AML-193 (cell line): Measurements from ENCODE around the gene PAK1.
"Not testable (repeated sequence)": the region's sequence is repeated elsewhere in the genome, so short reads cannot be mapped to it uniquely, and the experiment has no call there.

ENCODE experiments used
- DNase-seq, 2 experiments: peaks; one replicate each; lab custom pipeline; 2025; lab: John Stamatoyannopoulos, UW

The PAK1 gene

DNA sequence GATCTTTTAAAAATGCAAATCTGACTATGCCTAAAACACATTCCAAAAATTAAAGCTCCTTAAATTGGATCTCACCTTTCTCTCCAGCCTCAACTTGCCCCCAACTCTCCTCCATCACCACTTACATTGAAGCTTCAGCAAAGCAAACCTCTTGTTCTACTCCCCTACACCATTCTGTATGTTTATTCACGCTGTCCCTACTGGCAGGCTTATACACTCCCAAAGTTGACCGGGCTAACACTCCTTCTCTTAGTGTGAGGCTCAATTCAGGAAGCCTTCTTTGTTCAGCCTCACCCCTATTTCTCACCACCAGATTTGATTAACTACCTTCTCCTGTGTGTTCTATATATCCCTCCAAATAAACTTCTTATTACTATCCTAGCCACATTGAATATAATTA lies 170.6 kb downstream of the PAK1 start:
- no peak for DNase-seq

DNA sequence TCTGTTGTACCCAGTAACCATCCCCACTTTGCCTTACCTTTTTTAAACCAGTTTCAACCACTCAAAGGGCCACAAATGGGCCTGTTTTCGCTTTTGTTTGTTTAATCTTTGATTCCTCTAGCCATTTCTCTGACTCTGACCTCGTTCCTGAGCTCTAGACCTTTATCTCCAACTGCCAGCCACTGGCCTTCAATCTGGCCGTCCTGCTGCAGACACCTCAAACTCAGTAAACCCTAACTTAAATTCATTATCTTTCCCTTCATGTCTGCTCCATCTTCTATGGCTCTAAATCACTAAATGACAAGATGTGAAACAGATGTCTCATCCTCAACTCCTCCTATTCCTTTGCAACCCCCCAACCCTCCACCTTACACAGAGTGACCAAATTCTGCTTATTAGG lies 171.1 kb downstream of the PAK1 start:
- no peak for DNase-seq

DNA sequence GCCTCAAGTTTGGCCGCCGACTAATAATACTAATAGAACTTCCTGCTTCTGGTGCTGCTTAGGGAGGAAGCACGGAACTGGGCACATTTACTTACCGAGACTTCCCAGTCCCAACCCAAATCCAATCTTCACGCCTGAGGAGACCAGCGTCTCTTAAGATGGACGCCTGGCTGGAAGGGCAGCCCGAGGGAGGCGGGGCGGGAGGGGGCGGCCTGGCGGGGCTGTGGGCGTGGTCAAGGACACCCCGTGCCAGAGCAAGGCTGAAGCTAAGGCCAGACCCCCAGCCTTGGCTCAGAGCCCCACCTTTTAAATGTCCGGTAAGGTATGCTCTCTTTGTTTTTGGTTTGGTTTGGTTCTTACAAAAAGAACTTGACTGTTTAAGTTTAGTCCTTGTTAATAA lies 172.4 kb downstream of the PAK1 start, which contains the start of gene GDPD4:
Gene GDPD4, minus strand, starts transcription at position 177 of the 400 bp plus-strand sequence. CDS start 16,549 bp downstream, outside the sequence.
- no peak for DNase-seq

DNA sequence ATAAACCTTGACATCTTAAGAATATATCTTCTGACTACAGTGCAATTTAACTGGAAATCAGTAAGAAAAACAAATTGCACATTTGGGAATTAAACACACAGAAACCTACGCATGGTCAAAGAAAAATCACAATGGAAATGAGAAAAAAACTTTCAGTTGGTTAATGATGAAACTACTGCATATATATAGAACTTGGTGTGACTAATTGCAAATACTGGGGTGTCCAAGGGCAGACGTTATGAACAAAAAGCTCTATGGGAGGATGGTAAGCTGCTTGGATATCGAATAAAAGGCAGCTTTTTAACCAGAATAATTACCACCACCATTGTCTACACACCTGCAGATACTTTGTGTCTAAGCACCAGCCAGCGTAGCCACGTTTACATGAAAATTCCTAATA lies 173.2 kb downstream of the PAK1 start:
- no peak for DNase-seq

DNA sequence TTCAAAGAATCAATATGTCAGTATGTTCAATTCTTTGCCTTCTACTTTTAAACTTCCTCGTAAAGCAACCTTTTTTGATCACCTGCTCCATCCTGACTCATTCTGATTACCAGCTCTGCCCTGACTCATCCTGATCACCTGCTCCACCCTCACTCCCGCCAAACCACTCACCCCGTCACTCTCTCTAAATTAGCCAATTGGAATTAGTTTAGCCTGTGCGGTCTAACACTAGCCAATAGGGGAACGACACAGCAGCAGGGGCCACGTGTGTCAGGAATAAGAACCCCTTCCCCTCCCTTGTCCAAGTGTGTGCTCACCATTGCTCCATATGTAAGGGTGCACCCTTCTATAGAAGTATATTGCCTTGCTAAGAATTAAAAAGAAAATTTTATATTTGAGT lies 173.9 kb downstream of the PAK1 start:
- not testable (repeated sequence) for DNase-seq

DNA sequence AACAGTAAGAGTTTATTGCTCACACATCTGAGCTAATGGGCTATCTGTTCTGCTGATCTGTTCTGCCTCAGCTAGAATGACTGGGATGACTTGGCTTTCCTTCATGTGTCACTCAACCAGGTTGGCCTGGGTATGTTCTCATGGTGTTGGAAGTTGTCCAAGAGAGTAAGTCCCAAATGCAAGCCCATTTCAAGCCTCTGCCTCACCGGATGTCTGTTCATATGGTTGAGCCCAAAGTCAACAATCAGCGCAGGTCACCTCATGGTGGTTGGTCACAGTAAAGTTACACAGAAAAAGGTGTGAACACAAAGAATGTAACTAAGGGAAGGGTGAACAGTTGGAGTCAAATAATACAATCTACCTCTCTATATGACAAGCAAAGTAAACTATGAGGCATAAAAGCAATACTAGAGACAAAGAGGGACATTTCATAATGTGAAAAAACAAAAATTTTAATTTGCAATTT lies 174.3 kb downstream of the PAK1 start:
- DNase-seq = no peak

DNA sequence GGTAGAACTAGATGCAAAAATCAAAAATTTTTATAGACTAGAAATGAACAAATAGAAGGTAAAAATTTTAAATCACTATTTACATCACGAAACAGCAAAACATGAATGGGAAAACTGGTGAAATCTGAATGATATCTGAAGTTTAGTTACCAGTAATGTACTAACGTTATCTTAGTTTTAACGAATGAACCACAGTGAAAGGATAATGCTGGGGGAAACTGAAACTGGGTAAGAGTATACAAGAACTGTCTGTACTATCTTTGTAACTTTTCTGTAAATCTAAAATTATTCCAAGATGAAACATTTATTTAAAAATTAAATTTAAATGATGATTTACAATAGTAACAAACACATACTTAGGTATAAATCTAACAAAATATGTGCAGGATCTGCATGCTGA lies 179.9 kb downstream of the PAK1 start:
- no peak for DNase-seq

DNA sequence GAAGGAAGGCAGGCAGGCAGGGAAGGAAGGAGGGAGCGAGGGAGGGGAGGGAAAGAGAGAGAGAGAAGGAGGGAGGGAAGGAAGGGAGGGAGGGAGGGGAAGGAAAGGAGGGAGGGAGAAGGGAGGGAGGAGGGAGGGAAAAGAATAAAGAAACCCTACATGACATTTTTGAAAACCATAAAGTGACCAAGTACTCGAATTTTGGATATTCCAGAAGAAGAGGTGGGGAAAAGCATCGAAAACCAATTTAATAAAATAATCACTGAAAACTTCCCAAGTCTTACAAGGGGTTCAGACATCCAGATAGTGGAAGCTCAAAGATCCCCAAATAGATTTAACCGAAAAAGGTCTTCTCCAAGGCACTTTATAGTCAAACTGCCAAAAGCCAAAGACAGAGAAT lies 184.2 kb downstream of the PAK1 start:
- DNase-seq = no peak

DNA sequence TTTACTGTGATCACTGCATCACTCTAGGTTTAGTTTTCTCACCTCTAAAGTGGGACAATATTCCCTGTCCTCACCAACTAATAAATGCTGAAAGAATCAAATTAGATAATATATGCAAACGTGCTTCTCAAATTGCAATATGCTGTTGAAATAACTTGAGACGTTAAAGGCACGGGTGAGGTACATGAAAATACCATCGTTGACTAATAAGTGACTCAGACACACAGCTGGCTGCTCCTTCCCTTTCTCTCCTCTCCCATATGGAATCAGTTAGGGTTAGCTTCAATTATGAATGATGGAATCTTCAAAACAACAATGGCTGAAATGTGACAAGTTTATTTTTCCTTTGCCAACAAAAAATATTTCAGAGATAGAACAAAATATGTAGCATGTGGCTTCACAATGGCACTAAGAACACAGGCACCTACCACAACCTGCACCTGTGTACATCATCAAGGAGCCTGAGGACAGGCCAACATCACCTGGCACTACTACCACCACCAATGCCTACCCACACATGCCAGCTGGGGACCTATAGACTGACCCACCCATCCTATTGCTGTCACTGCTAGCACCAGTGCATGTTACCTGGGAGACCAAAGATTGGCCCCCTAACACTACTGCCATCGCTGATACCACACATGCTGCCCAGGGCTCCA lies 186.2 kb downstream of the PAK1 start:
- DNase-seq = no peak

DNA sequence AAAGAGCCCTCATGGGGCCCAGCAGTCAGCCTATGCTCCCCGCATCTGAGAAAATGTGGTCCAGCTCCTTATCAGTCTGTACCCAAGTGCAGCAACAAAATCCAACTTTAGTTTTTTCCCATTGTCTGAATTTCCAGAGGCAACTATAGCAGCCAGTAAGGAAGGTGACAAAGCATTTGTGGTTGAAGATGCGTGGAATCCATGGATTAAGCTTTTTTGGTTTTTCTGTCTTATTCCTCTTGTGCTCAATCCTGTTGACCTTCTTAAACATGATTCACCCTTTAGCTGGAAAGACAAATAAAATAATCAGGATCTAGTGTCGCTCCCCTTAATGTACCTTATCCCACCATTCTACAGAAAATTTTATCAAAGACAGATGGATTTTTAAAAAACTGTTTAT lies 186.8 kb downstream of the PAK1 start:
- no peak for DNase-seq

DNA sequence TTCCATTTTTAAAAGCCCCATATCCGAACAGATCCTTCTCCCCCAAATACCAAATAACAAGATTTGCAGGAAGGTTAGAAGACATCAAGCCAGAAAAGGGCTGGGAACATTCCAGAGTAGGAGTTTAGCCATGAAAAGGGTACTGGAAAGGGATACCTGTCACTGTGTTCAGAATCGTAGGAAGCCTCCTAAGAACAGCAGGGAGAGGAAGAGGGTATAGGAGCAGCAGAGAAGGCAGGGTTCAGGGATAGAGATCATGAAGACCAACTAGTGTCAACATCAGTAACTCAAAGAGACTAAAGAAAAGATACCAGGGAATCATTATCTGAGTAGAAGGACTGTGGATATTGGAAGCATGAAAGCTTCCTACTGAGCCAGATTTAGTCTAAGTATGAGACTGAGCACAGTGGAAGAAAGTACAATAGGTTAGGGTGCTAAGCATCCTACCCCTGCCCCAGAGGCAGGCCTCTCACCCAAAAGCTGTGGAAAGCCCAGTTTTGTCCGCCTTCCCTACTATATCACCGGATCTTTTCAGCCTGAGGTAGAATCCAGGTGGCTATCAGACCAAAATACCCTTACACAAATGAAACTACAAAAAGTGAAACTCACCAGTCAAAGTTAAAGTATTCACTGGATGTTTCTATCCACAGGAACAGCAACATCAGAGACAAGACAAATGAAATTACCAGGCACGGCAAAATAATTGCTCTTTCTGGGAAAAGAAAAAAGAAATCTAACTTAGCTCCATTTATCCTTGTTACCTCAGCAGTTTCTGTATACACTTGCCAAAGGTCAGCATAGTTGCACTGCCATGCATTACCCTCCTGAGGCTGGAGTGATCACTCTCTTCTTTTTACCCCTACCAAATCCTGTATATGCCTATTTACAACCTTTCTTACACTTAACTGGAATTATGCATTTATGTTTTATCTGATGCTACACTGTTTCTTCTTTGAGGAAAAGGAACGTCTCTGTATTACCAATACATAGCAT lies 189.1 kb downstream of the PAK1 start:
- DNase-seq = no peak

DNA sequence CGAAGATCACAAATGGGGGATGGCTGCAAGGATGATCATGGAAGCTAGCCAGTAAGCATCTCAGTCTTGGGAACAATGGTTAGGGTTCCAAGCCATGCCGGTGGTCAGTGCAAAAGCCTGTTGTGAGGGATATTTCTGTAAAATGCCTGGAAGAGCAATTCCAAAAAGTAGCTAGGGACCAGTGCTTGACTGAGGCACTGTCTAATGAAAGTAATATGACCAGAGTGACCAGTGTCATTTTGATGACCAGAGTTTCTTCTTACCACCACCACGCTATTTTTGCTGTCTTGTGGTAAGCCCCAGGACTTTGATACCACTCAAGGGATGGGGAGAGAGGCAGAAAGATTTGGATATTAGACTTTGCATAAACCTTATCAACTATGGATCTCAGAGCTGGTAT lies 190.8 kb downstream of the PAK1 start:
- no peak for DNase-seq

DNA sequence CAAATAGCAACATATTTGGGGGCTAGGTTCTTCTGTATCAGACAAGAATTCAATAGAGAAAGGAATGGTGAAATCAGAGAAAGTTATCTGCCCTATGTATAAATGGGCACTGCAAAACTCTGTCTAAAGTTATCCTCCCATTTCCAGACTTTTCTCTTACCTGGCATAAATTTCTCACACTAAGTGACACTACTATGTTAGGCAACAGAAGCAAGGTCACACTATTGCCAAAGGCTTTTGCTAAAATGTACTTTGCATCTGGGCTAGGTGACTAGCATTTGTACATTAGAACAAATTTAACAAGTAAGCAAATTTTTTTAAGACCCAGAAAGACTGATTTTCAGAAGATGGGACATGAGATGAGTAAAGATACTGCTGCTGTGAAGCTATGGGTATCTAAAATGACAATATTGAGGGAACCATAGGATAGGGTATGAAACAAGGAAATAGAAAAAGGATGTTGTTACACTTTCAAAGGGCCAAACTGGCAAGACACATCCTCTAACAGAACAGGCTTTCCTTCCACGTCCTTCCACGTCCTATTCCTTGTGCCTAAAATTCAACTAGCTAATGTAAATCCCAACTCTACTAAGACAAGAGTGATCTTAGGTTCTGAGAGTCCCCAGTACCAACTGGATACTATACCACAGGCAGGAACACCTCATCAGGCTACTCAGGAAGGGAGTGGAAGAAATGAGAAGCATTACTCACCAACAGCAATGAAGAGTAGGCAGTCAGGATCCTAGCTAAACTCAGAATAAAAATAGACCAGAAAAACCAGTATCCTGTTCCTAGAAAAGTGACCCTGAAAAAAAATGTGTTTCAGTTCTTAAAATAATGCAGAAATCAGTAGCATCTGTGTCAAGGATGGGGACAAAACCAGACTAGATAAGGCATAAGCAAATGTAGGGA lies 195.0 kb downstream of the PAK1 start:
- DNase-seq = no peak

DNA sequence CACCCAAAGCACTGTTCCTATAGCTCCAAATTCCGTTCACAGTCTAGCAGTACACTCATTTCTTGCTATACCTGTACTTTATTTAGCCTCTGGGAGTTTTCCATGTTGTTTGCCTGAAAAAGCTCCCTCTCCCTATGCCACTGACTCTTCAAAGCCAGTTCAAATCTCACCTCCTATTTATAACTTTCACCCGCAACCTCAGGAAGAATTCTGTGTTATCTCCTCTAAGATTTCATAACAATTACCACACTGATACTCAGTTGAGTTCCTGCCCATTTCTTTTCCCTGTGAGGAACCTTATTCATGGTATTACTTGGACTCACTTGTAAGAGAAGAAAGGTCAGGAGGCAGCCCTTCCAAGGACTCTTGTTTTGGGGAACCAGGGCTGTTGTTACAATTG lies 197.6 kb downstream of the PAK1 start:
- DNase-seq = no peak
